Ammon's horn (tissue), 1 donor: Measurements from ENCODE around the gene TMEM72.

Source experiments
- DNase-seq: peaks from one replicate; pipeline ENCODE4 v3.0.0-alpha.2; 2016; ENCODE audit warnings: low spot score

TMEM72 gene

GRCh38 chr10:44890696-44891563, 20.2 kb upstream of the TMEM72 start:
- DNase-seq = no peak

GRCh38 chr10:44891721-44892120, 19.4 kb upstream of the TMEM72 start:
- no peak for DNase-seq

GRCh38 chr10:44893604-44894468, 17.3 kb upstream of the TMEM72 start:
- no peak for DNase-seq

- no peak for DNase-seq
Measured at GRCh38 chr10:44894691-44895090, 16.4 kb upstream of the TMEM72 start.

- DNase-seq = no peak
Measured at GRCh38 chr10:44895280-44895679, 15.9 kb upstream of the TMEM72 start.

GRCh38 chr10:44897049-44897448, 14.1 kb upstream of the TMEM72 start:
- no peak for DNase-seq

- DNase-seq = no peak
Measured at GRCh38 chr10:44898665-44899064, 12.5 kb upstream of the TMEM72 start.

- no peak for DNase-seq
Measured at GRCh38 chr10:44899450-44900080, 11.6 kb upstream of the TMEM72 start.

- DNase-seq = no peak
Measured at GRCh38 chr10:44902941-44903545, 8.1 kb upstream of the TMEM72 start.

GRCh38 chr10:44906486-44906885, 4.7 kb upstream of the TMEM72 start:
- no peak for DNase-seq

GRCh38 chr10:44907556-44907955, 3.6 kb upstream of the TMEM72 start:
- no peak for DNase-seq

GRCh38 chr10:44908066-44908749, 2.9 kb upstream of the TMEM72 start:
- DNase-seq = no peak

GRCh38 chr10:44908936-44909630, 2.1 kb upstream of the TMEM72 start:
- no peak for DNase-seq

GRCh38 chr10:44909910-44910309, 1.2 kb upstream of the TMEM72 start:
- no peak for DNase-seq

GRCh38 chr10:44910602-44911001, 535 bp upstream of the TMEM72 start:
- DNase-seq = no peak

GRCh38 chr10:44911951-44912350, 814 bp downstream of the TMEM72 start:
- DNase-seq = no peak

GRCh38 chr10:44913350-44914081, 2.4 kb downstream of the TMEM72 start:
- no peak for DNase-seq

GRCh38 chr10:44914891-44915290, 3.8 kb downstream of the TMEM72 start:
- no peak for DNase-seq

GRCh38 chr10:44916429-44916828, 5.3 kb downstream of the TMEM72 start:
- no peak for DNase-seq

GRCh38 chr10:44917848-44918247, 6.7 kb downstream of the TMEM72 start:
- DNase-seq = no peak
